ENCODE measurements around the gene COPS2.

DNA sequence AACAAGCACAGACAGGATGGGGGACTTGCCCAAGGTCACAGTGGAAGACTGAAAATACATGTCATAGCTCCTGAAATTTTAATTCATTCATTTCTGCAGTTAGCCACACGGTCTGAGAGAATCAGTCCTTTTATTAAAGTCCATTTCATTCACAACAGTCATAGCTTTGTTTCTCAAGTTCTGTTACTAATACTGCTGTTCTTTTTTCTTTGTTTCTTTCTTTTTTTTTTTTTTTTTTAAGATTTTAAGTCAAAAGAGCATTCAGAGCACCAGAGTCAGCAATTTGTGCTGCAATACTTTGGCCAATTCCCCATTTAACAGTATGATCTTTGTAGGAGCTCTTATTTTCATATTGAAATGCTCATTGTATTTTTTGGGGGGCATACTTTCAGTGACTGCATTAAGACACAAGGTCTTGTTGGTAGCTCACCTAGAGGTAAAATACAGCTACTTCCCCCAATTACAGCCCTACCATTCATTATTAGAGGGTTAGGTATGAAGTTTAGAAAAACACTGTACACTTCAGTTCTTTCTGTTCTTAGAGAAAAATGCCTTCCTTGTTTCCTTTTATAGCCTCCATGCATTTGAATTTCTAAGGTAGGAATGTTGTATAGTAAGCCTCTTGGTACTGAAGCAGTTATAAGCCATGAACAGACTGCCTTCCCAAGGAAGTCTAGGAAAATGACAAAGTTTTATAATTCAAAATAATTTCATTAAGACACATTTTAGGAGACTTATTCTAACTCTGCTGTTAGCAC lies 24.2 kb upstream of the COPS2 start:
- TF ChIP-seq SIN3A (IDR thresholded peaks at IDR 0.05; ENCODE audit: borderline replicate concordance, low read depth, low read length) (no peak), TEAD4 (IDR thresholded peaks at IDR 0.05; ENCODE audit: borderline replicate concordance, insufficient read depth) (no peak), POLR2AphosphoS5 (IDR thresholded peaks at IDR 0.05; ENCODE audit: low read depth, low read length) (no peak), FOXJ3 (CRISPR knock-in tag; IDR thresholded peaks at IDR 0.05) (no peak), EP300 (IDR thresholded peaks at IDR 0.05; ENCODE audit: borderline replicate concordance in 1 of 2, low read depth in 1 of 2, low read length in 1 of 2) (no peak)
- TF ChIP-seq, protein P1, sequence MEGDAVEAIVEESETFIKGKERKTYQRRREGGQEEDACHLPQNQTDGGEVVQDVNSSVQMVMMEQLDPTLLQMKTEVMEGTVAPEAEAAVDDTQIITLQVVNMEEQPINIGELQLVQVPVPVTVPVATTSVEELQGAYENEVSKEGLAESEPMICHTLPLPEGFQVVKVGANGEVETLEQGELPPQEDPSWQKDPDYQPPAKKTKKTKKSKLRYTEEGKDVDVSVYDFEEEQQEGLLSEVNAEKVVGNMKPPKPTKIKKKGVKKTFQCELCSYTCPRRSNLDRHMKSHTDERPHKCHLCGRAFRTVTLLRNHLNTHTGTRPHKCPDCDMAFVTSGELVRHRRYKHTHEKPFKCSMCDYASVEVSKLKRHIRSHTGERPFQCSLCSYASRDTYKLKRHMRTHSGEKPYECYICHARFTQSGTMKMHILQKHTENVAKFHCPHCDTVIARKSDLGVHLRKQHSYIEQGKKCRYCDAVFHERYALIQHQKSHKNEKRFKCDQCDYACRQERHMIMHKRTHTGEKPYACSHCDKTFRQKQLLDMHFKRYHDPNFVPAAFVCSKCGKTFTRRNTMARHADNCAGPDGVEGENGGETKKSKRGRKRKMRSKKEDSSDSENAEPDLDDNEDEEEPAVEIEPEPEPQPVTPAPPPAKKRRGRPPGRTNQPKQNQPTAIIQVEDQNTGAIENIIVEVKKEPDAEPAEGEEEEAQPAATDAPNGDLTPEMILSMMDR (IDR thresholded peaks at IDR 0.05), result no peak
- TF ChIP-seq, protein P2, sequence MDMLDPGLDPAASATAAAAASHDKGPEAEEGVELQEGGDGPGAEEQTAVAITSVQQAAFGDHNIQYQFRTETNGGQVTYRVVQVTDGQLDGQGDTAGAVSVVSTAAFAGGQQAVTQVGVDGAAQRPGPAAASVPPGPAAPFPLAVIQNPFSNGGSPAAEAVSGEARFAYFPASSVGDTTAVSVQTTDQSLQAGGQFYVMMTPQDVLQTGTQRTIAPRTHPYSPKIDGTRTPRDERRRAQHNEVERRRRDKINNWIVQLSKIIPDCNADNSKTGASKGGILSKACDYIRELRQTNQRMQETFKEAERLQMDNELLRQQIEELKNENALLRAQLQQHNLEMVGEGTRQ (IDR thresholded peaks at IDR 0.05; ENCODE audit: borderline replicate concordance, low read depth, low read length), result no peak

Data from SK-N-SH (cell line).